Activated naive CD8-positive, alpha-beta T cell treated with anti-CD3 and anti-CD28 coated beads for 36 hours (primary cell): ENCODE measurements around the gene PCLO. TPM values are rescaled to one million over a fixed set of nuclear protein-coding genes. Genes with fewer than 3 reads are reported as not detected.

Experiments used
- DNase-seq: peaks from one replicate; pipeline ENCODE4 v3.0.0; 2021
- H3K27ac Mint-ChIP-seq: one replicate; pipeline ENCODE4 v1.8.0; 2022; ENCODE audit warnings: mild to moderate bottlenecking, moderate library complexity, mixed read lengths
- H3K27me3 Mint-ChIP-seq: one replicate; pipeline ENCODE4 v1.8.0; 2022; ENCODE audit warnings: mild to moderate bottlenecking, mixed read lengths
- H3K36me3 Mint-ChIP-seq: one replicate; pipeline ENCODE4 v1.8.0; 2021; ENCODE audit warnings: mild to moderate bottlenecking, mixed read lengths
- H3K4me1 Mint-ChIP-seq: one replicate; pipeline ENCODE4 v1.8.0; 2021; ENCODE audit warnings: mixed read lengths
- H3K4me3 Mint-ChIP-seq: one replicate; pipeline ENCODE4 v1.8.0; 2022; ENCODE audit warnings: mild to moderate bottlenecking, moderate library complexity, mixed read lengths
- H3K9me3 Mint-ChIP-seq: one replicate; pipeline ENCODE4 v1.8.0; 2022; ENCODE audit warnings: mixed read lengths
- total RNA-seq, 2 experiments: library from RNA; stranded (reverse); gene quantifications; one replicate each; pipeline ENCODE4 v1.2.3, GENCODE V29; 2021

PCLO gene
- total RNA-seq, 2 experiments from 2014 or later: not detected

DNA sequence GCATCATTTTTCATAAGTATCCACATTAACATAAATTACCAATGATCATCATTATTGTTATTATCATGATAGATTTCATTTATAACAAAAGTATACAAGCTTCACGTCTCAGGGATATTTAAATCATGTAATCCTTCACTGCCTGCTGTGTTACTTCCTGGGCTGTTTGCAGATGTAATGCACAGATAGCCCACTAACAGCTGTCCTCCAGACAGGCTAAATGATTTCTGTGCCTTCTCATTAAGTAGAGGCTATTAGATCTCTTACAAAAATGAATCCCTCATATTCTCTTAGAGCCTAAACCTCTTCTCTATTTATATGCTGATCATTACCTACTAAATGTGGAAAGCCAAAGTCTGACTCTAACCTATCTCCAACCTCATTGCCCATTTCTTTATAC, 9.3 kb downstream of the PCLO start:
- H3K4me3 Mint-ChIP-seq: no peak overlapping the region
- no peaks in the 10 kb centered on the region for H3K4me1 Mint-ChIP-seq
- DNase-seq: no peak
- H3K36me3 Mint-ChIP-seq: no peaks in the 10 kb centered on the region
- no peaks in the 10 kb centered on the region for H3K27me3 Mint-ChIP-seq
- H3K9me3 Mint-ChIP-seq: no peaks in the 10 kb centered on the region
- no peak overlapping the region for H3K27ac Mint-ChIP-seq

DNA sequence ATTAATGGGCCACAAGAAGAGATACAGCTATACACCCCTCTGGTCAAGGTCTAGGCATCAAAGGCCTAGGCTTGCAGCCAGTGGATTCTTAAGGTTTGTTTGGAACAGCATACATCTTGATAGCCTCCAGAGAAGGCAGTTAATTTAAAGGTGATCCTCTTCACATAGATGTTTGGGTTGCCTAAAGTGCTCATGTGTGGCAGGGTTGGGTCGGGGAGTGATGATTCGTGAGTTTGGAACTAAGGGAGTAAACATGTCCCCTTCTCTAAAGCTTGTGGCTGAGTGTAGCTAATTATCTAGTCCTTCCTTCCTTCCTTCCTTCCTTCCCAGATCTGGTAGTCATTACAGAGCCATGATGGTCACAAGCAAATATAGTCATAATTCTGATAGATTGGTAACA, 12.4 kb downstream of the PCLO start:
- no peaks in the 10 kb centered on the region for H3K27me3 Mint-ChIP-seq

DNA sequence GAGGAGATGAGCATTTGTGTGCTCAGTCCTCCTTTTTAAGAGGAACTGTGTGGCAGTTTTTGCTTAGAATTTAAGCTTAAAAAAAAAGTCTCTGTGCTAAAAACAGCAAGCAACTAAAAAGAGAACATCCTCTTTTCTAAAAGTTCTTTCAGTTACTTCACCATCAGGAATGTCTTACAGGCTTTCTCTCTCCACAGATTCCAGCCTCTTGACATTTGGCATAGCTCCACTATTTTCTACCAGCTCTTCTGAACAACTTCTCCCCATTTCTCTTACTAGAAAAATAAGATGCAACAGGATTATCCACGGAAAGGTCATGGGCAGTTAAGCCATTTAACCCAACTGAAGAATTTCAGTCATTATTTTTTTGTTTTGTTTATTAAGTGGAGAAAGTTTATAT, 13.2 kb downstream of the PCLO start:
- no peaks in the 10 kb centered on the region for H3K27me3 Mint-ChIP-seq
- no peaks in the 10 kb centered on the region for H3K4me1 Mint-ChIP-seq
- H3K27ac Mint-ChIP-seq: no peak overlapping the region
- no peaks in the 10 kb centered on the region for H3K9me3 Mint-ChIP-seq
- DNase-seq: no peak
- no peak overlapping the region for H3K4me3 Mint-ChIP-seq
- H3K36me3 Mint-ChIP-seq: no peaks in the 10 kb centered on the region

More for the DNA sequence above, 12.4 kb downstream of the PCLO start:
- no peak overlapping the region for H3K27ac Mint-ChIP-seq
- no peak for DNase-seq
- H3K36me3 Mint-ChIP-seq: no peaks in the 10 kb centered on the region
- H3K9me3 Mint-ChIP-seq: no peaks in the 10 kb centered on the region
- H3K4me1 Mint-ChIP-seq: no peaks in the 10 kb centered on the region
- no peak overlapping the region for H3K4me3 Mint-ChIP-seq

DNA sequence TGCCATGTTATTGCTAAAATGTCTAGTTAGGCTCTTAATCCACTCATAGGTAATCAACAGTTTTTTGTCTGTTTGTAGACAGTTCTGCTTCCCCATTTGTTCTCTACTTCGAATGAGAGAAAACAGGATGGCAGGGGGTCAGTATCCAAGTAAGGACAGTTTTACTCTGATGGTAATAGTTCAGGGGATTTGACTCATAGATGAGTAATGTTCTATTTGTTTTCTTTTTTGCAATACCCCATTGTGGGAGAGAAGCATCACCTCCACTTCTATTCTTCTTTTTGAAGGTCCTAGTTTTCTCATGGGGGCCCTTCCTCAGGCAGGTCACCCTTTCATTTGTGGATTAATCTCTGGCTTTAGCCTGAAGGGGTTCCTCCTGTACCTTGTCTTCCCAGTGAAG, 13.9 kb downstream of the PCLO start:
- H3K9me3 Mint-ChIP-seq: no peaks in the 10 kb centered on the region
- no peaks in the 10 kb centered on the region for H3K4me1 Mint-ChIP-seq
- H3K4me3 Mint-ChIP-seq: no peak overlapping the region
- H3K36me3 Mint-ChIP-seq: no peaks in the 10 kb centered on the region
- no peak for DNase-seq
- H3K27me3 Mint-ChIP-seq: no peaks in the 10 kb centered on the region
- no peak overlapping the region for H3K27ac Mint-ChIP-seq

DNA sequence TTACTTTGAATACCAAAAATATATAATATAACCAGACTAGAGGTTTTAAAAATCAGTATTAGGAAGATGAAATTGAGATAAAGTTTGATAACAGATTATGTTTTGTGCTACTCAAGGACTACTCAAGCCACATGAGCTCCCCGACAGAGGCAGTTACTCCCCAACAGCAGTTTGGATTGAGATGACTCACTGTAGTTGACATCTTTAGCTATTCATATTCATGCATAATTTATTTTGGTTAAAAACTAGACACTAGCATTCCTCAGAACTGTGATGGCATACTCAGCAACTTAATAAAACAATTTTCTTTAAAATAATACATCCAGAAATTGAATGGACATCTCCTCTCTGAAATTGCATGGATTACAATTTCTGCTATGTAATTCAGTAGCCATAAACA, 19.6 kb downstream of the PCLO start:
- Mint-ChIP-seq H3K27ac (no peak overlapping the region), H3K4me1 (no peaks in the 10 kb centered on the region), H3K9me3 (no peaks in the 10 kb centered on the region), H3K27me3 (no peaks in the 10 kb centered on the region), H3K36me3 (no peaks in the 10 kb centered on the region), H3K4me3 (no peak overlapping the region)
- no peak for DNase-seq

DNA sequence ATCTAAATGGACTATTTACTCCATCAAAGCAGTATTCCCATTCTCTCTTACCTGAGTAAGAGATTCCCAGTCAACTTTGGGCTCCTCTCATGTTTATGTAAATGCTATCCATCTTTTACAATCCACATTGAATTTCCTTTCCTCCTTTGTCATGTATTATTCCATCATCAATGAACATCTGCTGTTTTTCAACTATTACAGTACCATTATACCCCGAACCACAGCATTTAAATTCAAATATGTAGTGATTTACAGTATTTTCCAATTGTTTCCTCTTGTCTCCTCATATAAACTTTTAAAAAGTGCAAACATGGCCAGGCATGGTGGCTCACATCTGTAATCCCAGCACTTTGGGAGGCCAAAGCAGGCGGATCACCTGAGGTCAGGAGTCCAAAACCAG, 20.3 kb downstream of the PCLO start:
- Mint-ChIP-seq H3K27me3 (no peaks in the 10 kb centered on the region), H3K9me3 (peaks cover 2% of the 10 kb centered on the region), H3K4me3 (no peak overlapping the region), H3K27ac (no peak overlapping the region), H3K4me1 (no peaks in the 10 kb centered on the region), H3K36me3 (no peaks in the 10 kb centered on the region)
- no peak for DNase-seq

DNA sequence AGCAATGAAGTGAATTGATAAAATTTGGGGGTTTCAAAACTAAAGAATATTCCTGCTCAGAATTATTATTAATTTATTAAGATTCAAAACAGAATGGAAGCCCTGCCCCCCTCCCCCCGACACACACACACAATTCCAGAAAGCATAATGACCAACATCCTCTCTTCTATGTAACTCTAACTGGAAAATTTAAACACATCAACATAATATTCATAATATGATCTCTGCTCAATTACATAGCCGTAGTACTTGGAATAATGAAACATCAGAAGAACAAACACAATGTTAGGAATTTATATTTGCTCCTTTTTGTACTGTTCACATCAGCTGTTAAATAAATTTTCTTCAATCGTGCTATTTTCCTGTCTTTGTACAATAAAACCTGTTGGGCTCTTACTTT, 20.8 kb downstream of the PCLO start:
- Mint-ChIP-seq H3K4me1 (no peaks in the 10 kb centered on the region), H3K9me3 (peaks cover 2% of the 10 kb centered on the region), H3K4me3 (no peak overlapping the region), H3K36me3 (no peaks in the 10 kb centered on the region), H3K27me3 (no peaks in the 10 kb centered on the region), H3K27ac (no peak overlapping the region)
- no peak for DNase-seq

DNA sequence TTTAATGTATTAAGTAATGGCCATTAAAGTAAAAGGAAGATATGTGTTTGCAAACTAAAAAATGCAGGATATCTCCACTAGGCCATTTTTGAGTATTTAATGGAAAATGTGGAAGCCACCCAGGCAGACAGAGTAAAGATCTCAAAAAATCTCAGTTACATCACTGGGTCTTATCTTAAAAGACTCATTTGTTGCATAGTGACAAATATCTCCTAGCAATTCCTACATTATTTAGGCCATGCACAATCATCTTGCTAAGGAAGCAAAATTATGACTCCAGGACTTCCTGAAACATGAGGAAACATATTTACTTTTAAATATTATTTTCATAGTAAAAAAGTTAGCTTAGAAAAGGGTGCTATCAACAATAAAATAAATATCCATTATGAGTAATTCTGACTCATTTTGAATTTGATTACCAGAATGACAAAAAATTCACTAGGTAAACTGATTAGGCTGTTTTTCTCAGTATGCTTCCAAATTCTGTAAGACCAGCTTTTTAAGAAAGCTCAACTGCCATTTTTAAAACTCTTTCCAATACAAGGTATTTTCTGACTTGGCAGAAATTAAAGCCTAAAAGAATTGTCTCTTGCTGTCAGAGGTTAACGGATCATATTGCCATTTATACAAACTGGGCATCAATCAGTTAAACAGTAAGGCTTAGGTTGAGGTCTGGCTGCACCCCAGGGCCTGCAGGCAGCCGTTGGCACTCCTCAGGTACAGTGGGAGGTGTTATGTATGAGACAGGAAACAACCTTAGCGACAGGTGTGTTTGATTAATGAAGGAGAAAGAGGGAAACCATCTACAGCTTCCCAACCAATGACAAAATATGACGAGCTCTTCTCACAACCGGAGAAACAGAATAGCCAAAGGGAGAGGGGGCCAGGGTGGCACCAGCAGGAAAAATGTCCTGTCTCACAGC, 31.8 kb downstream of the PCLO start:
- H3K4me3 Mint-ChIP-seq: no peak overlapping the region

DNA sequence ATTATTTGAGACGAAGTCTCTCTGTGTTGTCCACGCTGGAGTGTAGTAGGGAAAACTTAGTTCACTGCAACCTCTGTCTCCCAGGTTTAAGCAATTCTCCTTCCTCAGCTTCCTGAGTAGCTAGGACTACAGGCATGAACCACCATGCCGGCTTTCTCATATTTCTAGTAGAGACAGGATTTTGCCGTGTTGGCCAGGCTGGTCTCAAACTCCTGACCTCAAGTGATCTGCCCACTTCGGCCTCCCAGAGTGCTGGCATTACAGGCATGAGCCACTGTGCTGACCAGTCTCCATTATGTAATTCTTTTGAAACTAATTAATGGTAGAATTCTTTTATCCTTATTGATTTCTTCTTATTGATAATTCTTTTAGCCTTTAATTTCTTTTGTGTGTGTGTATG, 32.5 kb downstream of the PCLO start:
- Mint-ChIP-seq H3K27me3 (no peaks in the 10 kb centered on the region), H3K4me1 (no peaks in the 10 kb centered on the region), H3K4me3 (no peak overlapping the region), H3K36me3 (no peaks in the 10 kb centered on the region), H3K9me3 (no peaks in the 10 kb centered on the region), H3K27ac (no peak overlapping the region)
- no peak for DNase-seq

More for the DNA sequence above, 31.8 kb downstream of the PCLO start:
- H3K27ac Mint-ChIP-seq: no peak overlapping the region
- no peaks in the 10 kb centered on the region for H3K4me1 Mint-ChIP-seq
- H3K27me3 Mint-ChIP-seq: no peaks in the 10 kb centered on the region
- no peaks in the 10 kb centered on the region for H3K9me3 Mint-ChIP-seq
- no peaks in the 10 kb centered on the region for H3K36me3 Mint-ChIP-seq
- no peak for DNase-seq

DNA sequence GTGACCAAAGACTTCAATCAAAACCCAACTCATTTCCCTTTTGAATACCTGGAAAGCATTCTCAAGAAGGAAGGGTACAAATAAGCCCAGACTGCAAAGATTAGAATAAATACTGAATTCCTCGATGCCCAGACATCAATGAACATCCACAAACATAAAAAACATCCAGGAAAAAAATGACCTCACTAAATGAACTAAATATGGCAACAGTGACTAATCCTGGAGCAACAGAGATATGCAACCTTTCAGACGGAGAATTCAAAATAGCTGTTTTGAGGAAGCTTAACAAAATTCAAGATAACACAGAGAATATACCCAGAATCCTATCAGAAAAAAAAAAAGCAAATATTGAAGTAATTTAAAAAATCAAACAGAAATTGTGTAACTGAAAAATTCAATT, 43.2 kb downstream of the PCLO start:
- H3K27me3 Mint-ChIP-seq: no peaks in the 10 kb centered on the region
- no peak overlapping the region for H3K27ac Mint-ChIP-seq
- no peaks in the 10 kb centered on the region for H3K4me1 Mint-ChIP-seq

DNA sequence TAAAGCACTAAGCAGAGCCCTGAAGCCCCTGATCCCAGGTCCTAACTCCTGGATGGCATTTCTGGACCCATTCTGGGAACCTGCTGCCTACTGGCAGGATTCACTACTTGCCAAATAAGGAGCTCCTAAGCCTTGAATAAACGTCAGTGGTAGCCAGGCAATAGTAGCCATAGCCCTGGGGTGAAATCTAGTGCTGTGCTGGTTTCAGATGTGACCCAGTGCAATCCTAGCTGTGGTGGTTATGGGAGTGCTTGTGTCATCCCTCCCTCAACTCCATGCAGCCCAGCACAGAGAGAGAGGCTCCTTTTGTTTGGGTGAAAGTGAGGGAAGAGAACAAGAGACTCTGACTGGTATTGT, 43.7 kb downstream of the PCLO start:
- Mint-ChIP-seq H3K9me3 (peaks cover 15% of the 10 kb centered on the region), H3K4me1 (no peaks in the 10 kb centered on the region), H3K36me3 (no peaks in the 10 kb centered on the region), H3K27me3 (no peaks in the 10 kb centered on the region), H3K4me3 (no peak overlapping the region), H3K27ac (no peak overlapping the region)
- DNase-seq: no peak

More for the DNA sequence above, 43.2 kb downstream of the PCLO start:
- peaks cover 15% of the 10 kb centered on the region for H3K9me3 Mint-ChIP-seq
- H3K4me3 Mint-ChIP-seq: no peak overlapping the region
- no peaks in the 10 kb centered on the region for H3K36me3 Mint-ChIP-seq
- DNase-seq: no peak

DNA sequence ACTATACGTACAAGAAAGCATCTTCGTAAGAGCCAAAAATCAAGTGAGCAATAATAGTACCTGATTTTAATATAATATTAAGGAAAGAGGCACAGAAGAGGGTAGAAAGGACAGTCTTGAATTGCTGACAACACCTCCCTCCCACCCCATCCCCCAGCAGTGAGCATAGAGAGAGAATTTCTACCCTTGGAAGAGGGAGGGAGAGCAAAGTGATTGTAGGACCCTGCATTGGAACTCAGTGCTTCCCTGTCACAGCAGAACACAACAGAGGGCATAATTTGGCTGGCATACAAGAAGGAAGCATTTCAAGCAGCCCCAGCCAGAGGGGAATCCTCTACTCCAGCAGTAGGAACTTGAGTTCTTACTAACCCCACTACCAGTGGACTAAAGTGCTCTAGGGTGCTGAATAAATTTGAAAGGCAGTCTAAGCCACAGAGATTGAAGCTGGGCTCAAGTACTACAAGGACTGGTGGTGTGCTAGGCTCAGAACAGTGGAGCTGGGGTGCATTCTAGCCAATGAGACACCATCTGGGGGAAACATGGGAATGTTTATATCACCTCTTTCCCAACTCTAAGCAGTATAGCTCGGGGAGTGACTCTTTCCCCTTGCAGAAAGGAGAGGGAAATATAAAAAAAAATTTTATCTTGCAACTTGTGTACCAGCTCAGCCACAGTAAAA, 44.2 kb downstream of the PCLO start:
- H3K4me1 Mint-ChIP-seq: no peaks in the 10 kb centered on the region
- H3K27me3 Mint-ChIP-seq: no peaks in the 10 kb centered on the region
- no peaks in the 10 kb centered on the region for H3K36me3 Mint-ChIP-seq
- H3K27ac Mint-ChIP-seq: no peak overlapping the region
- DNase-seq: no peak
- no peak overlapping the region for H3K4me3 Mint-ChIP-seq
- peaks cover 15% of the 10 kb centered on the region for H3K9me3 Mint-ChIP-seq

DNA sequence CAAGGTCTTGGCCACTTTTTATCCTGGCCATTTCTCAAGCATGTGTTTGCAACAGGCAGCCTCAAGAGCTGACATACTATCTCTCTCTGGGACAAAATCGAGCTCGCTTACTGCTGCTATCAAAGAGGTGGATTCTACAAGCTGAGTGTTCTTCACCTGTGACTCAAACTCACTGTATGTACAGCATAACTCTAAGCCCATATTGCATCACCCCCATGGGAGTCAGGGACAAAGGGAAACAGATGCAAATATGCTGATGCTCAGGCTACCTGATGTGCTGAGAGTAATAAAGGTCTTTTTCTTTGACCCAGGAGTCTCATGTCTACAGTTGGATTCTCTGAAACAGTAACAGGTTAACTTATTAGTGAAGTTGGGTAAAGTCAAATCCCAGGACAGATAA, 45.2 kb downstream of the PCLO start:
- peaks cover 13% of the 10 kb centered on the region for H3K9me3 Mint-ChIP-seq

DNA sequence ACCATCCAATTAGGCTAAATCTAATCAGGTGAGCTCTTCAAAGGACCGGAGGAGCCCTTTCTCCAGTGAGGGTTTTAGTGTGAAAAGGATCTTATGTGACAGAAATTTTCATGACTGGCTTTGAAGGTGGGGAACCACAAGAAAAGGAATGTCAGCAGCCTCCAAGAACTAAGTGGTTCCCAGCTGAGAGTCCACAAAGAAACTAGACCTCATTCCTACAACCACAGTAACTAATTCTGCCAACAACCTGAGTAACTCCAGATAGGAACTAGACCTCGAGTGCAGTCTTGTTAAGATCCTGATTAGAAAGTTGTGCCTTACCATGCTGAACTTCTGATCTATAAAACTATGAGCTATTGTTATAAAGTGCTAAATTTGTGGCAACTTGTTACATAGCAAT, 51.3 kb downstream of the PCLO start:
- no peaks in the 10 kb centered on the region for H3K27me3 Mint-ChIP-seq
- H3K27ac Mint-ChIP-seq: no peak overlapping the region
- H3K4me1 Mint-ChIP-seq: no peaks in the 10 kb centered on the region
- no peaks in the 10 kb centered on the region for H3K36me3 Mint-ChIP-seq
- no peaks in the 10 kb centered on the region for H3K9me3 Mint-ChIP-seq
- DNase-seq: no peak
- H3K4me3 Mint-ChIP-seq: no peak overlapping the region

More for the DNA sequence above, 45.2 kb downstream of the PCLO start:
- DNase-seq: no peak
- H3K4me1 Mint-ChIP-seq: no peaks in the 10 kb centered on the region
- no peaks in the 10 kb centered on the region for H3K36me3 Mint-ChIP-seq
- H3K4me3 Mint-ChIP-seq: no peak overlapping the region
- no peak overlapping the region for H3K27ac Mint-ChIP-seq
- H3K27me3 Mint-ChIP-seq: no peaks in the 10 kb centered on the region

DNA sequence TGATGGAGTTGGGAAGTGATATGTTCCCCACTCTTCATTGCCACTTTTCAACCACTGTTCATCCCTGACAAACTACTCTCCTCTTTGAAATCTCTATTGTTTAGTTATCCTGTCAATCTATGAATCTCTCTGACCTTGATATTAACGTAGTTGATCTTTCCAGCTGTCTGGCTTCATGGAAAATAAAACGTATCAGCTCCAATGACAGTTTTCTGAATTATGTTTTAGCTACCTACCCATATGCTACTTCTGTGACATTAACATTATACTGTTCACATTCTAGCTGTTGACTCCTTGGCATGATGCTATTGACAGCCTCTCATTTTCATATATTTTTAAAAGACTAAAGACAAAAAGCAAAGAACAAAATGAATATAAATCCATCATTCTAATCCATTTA, 53.3 kb downstream of the PCLO start:
- Mint-ChIP-seq H3K4me3 (no peak overlapping the region), H3K36me3 (no peaks in the 10 kb centered on the region), H3K9me3 (no peaks in the 10 kb centered on the region), H3K4me1 (no peaks in the 10 kb centered on the region), H3K27ac (no peak overlapping the region), H3K27me3 (no peaks in the 10 kb centered on the region)
- no peak for DNase-seq

DNA sequence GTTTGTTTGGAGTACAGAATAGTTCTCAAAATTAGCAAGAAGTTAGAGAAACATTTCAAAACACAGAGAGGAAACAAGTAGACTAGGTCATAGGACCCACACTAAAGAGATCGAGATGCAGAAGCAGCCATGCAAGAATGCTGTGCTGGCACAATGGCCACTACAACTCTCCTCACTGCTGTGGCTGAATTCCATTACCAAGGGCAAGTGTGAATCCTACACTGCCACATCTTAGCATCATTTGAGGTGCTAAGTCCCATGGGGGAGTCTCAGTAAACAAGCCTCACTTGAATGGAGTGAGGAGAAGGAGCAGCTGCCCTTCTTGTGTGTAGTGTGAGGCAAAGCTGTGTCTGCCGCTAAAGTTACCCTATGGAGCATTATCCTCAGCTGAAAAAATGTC, 56.7 kb downstream of the PCLO start:
- Mint-ChIP-seq H3K36me3 (no peaks in the 10 kb centered on the region), H3K4me3 (no peak overlapping the region), H3K27me3 (no peaks in the 10 kb centered on the region), H3K9me3 (no peaks in the 10 kb centered on the region), H3K27ac (no peak overlapping the region), H3K4me1 (no peaks in the 10 kb centered on the region)
- no peak for DNase-seq
